HG03060 (cell line): ENCODE data around the gene VCAM1.
"Not testable (repeated sequence)": the region's sequence is repeated elsewhere in the genome, so short reads cannot be mapped to it uniquely, and the experiment has no call there.

Source experiments
- ATAC-seq: cut with Tn5 transposase; IDR thresholded peaks from one replicate; pipeline ENCODE4 v1.9.1; 2021; ENCODE audit warnings: low read depth, moderate number of reproducible peaks; ENCODE audit not compliant: unreplicated experiment

Gene VCAM1

GRCh38 chr1:100719490-100719889 lies at the start of gene VCAM1:
Gene VCAM1 (plus strand): TSS chr1:100719742. CDS start chr1:100719861, 119 bp downstream.
- no peak for ATAC-seq

GRCh38 chr1:100670083-100670482 lies 49.5 kb upstream of the VCAM1 start:
- no peak for ATAC-seq

- no peak for ATAC-seq
Measured at GRCh38 chr1:100671601-100672000, 47.9 kb upstream of the VCAM1 start.

GRCh38 chr1:100683448-100684349 lies 35.8 kb upstream of the VCAM1 start:
- ATAC-seq, result no peak

- no peak for ATAC-seq
Measured at GRCh38 chr1:100699744-100700143, 19.8 kb upstream of the VCAM1 start.

- no peak for ATAC-seq
Measured at GRCh38 chr1:100700586-100700985, 19.0 kb upstream of the VCAM1 start.

GRCh38 chr1:100703052-100703451 lies 16.5 kb upstream of the VCAM1 start:
- ATAC-seq, result no peak

GRCh38 chr1:100703716-100704115 lies 15.8 kb upstream of the VCAM1 start:
- no peak for ATAC-seq

GRCh38 chr1:100704473-100704872 lies 15.1 kb upstream of the VCAM1 start:
- no peak for ATAC-seq

GRCh38 chr1:100706296-100706695 lies 13.2 kb upstream of the VCAM1 start:
- no peak for ATAC-seq

- no peak for ATAC-seq
Measured at GRCh38 chr1:100706856-100707255, 12.7 kb upstream of the VCAM1 start.

GRCh38 chr1:100708476-100709062 lies 11.0 kb upstream of the VCAM1 start:
- ATAC-seq, result no peak

- ATAC-seq, result no peak
Measured at GRCh38 chr1:100710906-100711682, 8.4 kb upstream of the VCAM1 start.

- ATAC-seq, result not testable (repeated sequence)
Measured at GRCh38 chr1:100713027-100713426, 6.5 kb upstream of the VCAM1 start.

- ATAC-seq, result no peak
Measured at GRCh38 chr1:100713626-100714025, 5.9 kb upstream of the VCAM1 start.

GRCh38 chr1:100714599-100714998 lies 4.9 kb upstream of the VCAM1 start:
- ATAC-seq, result no peak

- ATAC-seq, result no peak
Measured at GRCh38 chr1:100717218-100717617, 2.3 kb upstream of the VCAM1 start.

GRCh38 chr1:100718581-100718980 lies 961 bp upstream of the VCAM1 start:
- no peak for ATAC-seq

- ATAC-seq, result no peak
Measured at GRCh38 chr1:100720101-100720500, 559 bp downstream of the VCAM1 start.

- no peak for ATAC-seq
Measured at GRCh38 chr1:100720751-100721150, 1.2 kb downstream of the VCAM1 start.

GRCh38 chr1:100721526-100722207 lies 2.1 kb downstream of the VCAM1 start:
- no peak for ATAC-seq
